Measurements from ENCODE around the gene RNF115.
A peak's percentile ranks its signal among the peaks of the same experiment; 100 is the strongest.
"Not testable (repeated sequence)": the region's sequence is repeated elsewhere in the genome, so short reads cannot be mapped to it uniquely, and the experiment has no call there.

The RNF115 gene

DNA sequence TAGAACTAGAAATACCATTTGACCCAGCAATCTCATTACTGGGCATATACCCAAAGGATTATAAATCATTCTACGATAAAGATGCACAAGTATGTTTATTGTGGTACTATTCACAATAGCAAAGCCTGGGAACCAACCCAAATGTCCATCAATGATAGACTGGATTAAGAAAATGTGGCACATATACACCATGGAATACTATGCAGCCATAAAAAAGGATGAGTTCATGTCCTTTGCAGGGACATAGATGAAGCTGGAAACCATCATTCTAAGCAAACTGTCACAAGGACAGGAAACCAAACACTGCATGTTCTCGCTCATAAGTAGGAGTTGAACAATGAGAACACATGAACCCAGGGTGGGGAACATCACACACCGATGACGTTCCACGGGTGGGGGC, 97.7 kb downstream of the RNF115 start:
- DNase-seq: not testable (repeated sequence)

DNA sequence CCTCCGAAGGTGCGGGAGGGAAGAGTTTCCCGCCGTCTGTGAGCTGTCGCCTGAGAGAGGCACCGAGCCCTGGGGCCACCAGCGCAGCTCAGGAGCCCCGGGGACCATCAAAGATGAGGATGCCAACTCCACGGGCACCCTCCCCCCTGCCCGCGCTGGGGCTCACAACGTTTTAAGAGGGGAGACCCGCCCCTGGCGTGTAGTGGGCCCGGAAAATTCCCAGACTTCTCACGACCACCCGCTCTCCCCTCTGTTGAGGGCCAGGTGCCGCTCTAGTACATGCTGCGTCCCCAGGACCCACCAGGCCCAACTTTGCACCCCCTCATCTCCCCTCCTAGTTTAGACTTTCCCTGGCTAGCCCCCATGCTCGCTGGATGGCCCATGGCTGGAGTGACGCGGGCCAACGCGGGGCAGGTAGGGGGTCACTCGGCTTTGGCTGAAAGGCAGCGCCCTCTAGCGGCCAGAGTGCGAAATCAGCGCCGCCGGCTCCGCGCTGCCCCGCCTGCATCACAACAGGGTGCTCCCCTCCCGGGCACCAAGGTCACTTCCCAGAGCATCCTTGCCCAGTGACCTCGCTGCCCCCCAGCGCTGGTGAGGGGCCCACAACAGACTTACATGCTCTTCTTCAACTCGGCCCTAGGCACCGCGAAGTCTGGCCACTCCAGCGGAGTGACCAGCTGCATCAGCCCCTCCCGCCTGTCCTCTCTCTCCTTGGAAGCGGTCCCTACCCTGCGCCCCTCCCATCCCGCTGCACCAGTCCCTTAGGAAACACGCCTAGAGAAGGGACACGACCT, 102.8 kb downstream of the RNF115 start:
- DNase-seq: peak; percentile 25

DNA sequence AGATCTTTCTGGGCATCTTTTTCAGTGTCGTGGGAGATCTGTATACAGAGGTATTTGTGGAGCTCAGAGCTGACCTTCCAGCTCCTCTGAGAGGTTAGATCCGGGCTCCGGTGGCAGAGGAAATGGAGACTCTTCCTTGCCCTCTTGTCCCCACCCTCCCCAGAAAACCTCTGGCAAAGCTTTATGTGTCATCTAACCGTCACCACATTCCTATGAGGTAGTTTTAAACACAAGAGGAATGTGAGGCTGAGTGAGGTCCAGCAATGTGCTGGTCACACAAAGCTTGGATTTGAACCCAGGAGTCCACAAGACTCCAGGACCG, 103.4 kb downstream of the RNF115 start:
- no peak for DNase-seq

DNA sequence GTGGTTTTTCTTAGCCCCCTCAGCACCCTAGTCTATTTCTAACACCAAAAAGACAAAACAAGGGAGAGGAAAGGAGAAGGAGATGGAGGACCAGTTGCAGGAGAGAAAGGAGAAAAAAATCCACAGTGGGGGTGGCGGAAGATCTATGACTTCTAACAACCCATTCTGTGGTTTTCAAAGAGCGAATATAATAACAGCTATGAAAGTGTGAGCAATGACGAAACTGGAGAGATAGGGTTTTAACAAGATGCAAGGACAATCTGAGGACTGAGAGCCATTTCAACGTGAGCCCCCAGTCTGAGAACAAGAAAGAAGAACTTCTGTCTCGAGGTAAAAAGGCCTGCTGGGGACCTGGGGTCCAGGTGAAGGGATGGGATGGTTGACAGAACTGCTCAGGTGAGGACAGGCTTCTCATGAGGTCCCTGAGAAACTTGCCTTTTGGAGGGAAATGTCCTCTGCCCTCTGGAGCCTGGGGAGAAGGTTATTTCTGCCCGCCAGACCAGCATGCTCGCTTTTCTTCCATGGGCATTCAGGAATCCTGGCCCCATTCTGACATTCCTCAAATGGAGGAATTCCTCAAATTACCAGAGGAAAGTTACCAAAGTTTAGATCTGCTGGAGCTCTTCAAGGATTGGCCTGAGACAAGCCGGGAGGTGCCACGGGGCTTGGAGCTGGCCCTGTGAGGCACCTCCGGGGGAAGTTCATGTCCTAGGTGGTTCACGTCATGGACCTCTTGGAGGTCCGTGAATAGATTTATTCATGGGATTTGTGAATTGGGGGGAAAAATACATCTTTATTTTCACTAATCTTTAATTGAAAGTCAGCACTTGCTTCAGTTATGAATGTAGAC, 104.4 kb downstream of the RNF115 start, which contains the start of gene CD160:
CD160 (plus strand) TSS at position 270 of the 850 bp plus-strand sequence. CDS start 8,829 bp downstream, outside the sequence.
- DNase-seq: no peak

DNA sequence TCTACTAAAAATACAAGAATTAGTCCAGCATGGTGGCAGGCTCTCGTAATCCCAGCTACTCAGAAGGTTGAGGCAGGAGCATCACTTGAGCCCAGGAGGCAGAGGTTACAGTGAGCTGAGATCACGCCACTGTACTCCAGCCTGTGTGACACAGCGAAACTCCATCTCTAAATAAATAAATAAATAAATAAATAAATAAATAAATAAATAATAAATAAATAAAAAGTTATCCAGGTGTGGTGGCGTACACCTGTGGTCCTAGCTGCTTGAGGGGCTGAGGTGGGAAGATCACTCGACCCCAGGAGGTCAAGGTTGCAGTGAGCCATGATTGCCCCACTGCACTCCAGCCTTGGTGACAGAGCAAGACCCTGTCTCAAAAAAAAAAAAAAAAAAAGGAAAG, 105.4 kb downstream of the RNF115 start:
- not testable (repeated sequence) for DNase-seq

DNA sequence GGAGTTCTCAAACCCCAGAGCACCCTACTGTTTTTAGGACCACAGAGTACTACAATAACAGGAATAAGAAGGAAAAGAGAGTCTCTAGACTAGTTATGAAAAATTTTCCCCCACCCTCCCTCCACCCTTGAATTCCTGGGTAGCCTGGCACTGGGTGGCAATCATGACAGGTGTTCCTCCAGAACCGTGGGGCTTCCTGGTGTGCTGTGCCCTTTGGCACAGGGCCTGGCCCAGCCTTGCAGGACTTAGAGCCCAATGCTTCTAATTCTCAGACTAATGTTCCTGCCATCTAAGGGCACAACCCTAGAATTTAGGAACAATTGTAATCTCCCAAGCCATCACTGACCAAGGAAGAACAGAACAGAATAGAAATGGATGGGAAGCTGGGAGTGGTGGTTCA, 106.1 kb downstream of the RNF115 start:
- DNase-seq: no peak

DNA sequence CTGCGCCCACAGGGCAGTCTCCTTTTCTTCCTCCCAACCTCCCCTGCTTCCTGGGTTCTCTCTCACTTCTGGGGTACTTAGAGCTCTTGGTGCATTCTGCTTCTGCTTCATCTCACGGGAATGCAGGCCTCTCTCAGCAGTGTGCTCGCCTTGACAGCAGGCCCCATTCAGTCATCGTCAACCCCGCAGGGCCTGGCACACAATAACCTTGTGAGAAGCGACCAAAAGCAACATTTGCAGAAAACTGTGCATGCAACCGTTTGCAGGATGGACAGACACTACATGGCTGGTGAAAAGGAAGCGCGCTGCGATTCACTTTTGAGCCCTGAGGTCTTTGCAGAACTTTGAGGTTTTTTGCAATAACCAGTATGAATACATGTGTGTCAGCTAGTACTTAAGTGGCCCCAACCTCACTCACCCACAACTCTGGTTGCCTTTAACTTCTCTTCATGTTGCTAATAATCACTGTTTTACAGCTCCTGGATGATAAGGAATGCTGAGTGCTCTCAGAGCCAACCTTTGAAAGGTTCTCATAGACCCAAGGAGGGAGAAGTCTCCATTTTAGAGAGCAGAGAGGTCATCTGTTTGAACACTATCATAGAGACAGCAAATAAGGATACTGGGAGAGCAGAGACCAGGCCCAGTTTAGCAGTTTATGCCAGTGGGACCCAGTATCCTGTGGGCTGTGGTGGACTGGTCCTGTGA, 107.1 kb downstream of the RNF115 start:
- no peak for DNase-seq

DNA sequence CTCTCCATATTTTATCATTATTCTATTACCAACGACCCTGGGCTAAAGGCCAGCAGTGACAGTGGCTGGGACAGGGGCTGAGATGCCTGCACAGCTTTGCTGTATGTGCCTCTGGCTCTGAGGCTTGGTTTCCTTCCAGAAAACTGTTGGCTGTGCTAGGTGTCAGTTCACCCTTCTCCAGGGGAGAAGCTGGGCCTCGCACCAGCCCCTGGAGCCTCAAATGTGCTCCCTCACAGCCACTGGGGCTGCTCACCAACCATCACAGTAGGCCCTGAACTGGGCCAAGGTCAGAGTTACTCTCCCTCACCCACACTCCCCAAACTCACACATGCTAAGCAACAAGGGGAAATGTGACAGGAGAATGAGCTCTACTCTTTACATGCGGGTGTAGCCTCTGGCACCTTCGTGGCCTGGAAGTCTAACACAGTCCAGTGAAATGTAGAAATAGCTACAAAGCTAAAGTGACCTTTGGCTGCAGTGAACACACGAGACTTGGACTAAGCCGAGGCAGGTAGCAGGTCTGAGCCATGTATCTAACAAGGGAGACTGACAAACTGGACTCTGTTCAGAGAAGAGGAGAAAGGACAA, 109.3 kb downstream of the RNF115 start:
- no peak for DNase-seq

DNA sequence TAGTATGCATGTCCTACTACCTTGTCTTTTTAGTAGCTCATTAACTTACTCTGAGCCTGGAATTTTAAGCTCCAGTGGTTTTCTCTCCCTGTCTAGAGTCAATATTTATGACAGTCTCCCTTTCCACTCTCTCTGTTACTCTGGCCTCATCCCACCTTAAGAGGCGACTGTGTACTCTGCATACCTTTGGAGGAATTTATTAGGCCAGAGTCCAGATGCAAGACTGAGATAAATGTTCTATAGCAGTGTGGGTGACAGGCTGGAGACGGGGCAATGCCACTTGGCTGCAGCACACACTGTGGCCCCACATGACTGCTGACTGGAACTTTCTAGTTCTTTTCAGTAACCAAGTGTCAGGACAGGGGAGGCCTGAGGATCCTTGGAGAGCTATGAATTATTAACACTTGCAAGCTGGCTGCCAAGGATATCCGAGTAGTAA, 112.7 kb downstream of the RNF115 start:
- DNase-seq: no peak

DNA sequence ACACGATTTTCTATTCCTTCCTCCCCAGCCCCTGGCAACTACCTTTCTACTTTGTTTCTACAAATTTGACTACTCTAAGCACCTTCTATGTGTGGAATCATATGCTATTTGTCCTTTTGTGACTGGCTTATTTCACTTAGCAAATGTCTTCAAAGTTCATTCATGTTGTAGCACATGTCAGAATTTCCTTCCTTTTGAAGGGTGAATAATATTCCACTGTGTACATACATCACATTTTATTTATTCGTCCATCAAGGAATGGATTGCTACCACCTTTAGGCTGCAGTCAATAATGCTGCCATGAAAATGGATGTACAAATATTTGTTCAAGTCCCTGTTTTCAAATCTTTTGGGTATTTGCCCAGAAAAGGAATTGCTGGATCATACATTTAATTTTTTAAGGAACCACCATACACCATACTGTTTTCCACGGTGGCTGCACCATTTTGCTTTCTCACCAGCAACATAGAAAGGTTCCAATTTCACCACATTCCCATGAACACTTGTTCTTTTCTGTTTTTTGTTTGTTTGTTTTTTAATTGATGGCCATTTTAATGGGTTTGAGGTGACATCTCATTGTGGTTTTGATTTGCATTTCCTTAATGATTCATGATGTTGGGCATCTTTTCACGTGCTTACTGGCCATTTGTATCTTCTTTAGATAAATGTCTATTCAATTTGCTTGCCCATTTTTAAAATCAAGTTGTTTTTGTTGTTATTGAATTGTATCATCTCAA, 113.4 kb downstream of the RNF115 start:
- no peak for DNase-seq

DNA sequence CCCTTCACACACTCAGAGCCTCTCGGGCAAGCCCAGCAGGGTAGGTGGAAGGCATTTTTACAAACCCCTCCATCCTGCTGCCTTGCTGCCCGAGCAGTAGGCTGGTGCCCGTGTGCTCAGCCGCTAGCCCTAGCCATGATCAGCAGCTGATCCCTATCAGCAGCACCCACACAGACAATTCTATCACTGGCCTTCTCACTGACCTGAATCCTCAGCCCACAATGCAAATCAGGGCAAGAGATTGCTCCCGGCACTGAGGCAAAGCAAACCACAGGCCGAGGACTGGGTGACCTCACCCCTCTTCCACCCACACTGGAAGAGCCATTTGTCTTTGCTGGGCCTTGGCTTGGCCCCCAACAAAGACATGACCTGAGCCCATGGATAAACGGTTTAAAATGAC, 115.8 kb downstream of the RNF115 start:
- DNase-seq: no peak

DNA sequence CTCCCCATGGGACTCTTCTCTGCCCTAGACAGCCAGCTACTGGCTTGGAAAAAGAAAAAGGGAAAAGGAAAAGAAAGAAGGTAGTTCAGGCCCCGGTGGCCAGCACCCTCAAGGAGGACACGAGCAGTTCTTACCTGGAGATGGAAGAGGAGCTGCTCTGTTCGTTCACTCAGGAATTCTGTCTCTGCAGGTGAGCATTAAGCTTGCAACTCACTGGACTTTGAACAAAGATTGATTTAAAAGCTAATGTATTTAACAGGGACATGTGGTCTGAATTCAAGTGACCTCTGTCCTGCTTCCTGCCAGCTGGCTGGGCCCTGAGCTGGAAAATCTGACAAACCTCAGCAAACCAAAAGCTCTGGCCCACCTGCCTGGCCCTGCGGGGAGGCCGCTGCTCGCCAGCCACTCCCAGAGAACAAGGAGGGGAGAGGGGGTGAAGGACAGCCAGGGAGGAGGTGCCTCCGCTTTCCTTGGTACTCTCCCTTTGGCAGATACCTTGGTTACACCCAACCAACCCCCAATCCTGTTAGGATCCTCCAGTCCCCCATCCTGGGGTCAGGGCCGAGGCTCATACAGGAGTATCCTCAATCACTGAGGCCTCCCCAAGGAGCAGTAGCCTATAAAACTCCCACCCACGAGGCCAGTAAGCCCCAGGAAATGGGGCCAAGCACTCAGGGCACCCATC, 116.6 kb downstream of the RNF115 start, which contains the start of gene PDZK1:
PDZK1 (minus strand) TSS at position 186 of the 685 bp plus-strand sequence. CDS start 19,347 bp downstream, outside the sequence.
- DNase-seq: no peak

DNA sequence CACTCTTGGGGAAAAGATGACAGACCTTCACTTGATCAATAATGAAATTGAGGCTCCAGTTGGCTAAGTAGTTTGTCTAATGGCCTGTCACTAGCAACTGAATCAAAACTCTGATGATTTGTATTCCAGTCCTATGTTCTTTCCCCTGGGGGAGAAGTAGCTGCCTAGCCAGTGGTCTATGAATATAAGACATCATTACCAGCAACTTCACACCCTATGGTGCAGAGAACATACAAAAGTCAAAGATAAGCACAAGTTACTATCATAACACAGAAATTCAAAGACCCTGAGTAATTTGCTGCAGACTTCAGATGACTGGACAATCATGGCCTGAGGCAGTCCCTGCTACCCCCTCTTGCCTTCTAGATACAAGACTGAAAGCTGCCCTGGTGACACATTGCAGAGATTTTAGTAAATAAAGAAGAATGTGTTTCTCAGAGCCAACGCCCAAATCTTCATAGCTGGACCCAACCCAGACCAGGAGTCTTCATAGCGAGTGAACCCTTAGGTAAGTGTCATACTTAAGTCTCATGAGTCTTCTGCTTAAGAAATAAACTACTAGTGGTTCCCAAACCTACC, 117.7 kb downstream of the RNF115 start:
- DNase-seq: no peak

DNA sequence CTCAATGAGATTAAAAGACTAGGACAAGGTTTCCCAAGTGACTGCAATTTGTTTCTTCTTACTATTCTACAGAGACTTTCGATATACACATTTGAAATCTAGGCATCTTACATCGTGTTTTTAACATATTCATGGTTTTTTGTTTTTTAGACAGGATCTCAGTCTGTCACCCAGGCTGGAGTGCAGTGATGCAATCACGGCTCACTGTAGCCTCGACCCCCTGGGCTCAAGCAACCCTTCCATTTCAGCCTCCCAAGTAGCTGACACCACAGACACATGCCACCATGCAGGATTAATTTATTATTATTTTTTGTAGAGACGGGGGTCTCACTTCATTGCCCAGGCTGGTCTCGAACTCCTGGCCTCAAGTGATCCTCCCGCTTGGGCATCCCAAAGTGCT, 118.3 kb downstream of the RNF115 start:
- DNase-seq: no peak

DNA sequence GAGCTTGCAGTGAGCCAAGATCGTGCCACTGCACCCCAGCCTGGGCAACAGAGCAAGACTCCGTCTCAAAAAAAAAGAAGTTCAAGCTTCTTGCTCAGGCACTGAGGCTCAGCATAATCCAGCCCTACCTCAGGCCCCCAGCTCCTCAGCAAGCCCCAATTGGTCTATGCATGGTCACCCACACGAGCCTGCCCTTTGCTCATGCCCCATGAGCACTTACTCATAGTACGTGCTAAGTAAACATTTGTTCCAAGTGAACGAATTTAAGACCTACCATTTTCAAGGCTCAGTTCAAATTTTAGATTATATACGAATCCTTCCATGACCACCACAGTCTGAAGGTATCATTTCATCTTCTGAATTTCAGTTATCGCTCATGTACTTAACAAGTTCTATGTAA, 121.1 kb downstream of the RNF115 start:
- DNase-seq: no peak

DNA sequence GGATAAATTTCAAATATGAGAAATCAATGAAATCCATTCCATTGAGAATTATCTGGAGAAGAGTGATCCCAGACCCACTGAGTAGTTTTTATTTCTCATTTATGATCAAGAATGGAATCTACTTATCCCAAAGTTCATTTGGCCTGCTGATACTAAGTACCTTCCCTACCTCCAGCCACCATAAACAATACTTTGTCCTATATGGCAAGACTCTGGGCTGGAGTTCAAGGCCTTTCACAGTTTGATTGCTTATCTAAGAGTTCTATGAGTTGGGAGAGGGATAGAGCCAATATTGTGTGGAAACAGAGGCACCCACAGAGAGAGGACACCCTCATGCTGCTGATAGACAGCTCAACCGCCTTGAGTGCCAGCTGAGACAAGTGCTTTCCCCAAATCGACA, 121.8 kb downstream of the RNF115 start:
- DNase-seq: no peak

DNA sequence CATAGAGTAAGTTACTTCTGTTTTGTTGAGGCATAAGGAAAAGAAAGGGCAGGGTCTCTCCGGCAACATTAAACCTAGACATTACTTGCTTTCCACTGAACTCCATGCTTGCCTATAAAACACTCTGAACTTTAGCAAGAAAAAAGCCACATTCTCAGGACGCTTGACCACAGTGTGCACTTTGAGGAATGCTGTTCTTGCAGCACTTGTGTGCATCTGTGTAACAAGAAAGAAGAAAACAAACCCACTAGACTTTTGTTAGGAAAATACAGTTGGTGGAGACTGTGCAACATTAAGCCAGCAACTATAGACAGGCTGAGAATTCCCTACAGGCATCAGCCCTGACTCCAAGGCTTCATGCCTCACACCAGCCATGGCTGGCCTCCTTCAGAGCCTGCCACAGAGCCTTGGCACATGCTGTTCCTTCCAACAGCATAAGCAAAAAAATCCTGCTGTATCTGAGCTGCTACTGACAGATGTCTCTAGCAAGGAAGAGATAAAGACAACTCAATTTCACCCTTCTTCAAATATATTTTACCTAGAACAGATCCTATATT, 122.5 kb downstream of the RNF115 start:
- DNase-seq: no peak

DNA sequence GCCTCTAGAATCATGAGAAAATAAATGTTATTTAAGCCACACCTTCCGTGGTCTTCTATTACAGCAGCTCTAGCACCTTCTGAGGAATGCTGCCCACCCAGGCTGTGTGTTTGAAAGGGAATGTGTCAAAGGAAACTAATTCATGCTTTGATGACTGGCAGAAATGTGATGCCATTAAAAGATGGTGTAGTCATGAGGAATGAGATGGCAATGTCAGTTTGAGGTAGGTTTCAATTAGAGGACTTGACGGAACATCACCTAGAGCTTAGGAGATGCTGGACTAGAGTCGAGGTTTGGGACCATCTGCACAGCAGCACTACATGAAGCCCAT, 127.3 kb downstream of the RNF115 start:
- DNase-seq: no peak

DNA sequence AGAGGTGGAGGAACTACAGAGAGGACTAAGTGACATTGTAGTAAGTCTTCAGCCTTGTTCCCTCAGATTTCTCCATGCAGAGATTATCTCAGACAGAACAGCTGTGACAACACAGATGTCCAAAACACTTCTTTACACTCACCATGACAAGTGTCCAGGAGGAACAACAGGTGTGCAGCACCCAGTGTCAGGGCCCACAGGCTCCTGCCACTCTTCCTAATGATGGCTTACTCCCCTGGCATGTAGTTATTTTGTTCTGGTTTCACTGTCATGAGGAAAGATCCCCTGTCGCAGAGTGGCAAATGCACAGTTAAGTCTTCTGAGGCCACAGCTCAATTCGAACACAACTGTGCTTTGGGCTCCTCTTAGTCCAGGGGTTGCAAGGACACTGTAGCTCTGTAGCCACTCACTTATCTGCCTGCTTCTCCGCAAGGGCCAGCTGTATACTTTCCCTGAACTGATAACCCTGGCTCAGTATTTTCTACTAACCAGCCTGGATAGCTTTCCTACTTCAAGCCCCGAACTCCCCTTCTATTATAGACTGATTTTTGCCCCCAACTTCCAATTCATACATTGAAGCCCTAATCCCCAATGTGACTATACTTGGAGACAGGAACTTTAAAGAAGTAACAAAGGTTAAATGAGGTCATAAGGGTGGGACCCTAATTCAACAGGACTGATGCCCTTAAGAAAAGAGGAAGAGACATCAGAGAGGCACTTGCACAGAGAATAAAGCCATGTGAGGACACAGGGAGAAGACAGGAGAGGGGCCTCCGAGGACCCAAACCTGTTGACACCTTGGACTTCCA, 127.9 kb downstream of the RNF115 start:
- DNase-seq: peak; percentile 47

DNA sequence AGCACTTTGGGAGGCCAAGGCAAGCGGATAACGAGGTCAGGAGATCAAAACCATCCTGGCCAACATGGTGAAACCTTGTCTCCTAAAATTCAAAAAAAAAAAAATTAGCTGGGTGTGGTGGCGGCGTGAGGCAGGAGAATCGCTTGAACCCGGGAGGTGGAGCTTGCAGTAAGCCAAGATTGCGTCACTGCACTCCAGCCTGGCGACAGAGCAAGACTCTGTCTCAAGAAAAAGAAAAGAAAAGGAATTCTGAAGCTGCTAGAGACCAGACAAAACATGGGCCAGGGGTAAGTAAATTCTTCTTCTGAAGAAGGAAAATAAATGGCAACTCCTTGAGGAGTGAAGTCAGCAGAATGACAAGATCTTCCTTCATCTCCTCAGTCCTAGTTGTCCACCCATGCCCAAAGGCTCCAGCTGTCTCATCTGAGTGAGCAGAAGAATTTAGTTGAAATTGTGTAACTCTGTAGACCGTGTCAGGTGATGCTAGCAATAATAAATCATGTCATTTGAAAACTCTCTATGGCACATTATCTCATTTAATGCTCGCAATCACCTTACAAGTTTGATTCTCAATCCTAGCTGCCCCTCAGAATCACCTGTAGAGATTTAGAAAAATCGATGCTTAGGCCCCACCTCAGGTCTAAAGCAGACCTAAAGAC, 131.0 kb downstream of the RNF115 start:
- no peak for DNase-seq
